Smooth muscle cell (in vitro differentiated cells): Measurements from ENCODE around the gene COMT. TPM values are rescaled to one million over a fixed set of nuclear protein-coding genes. Genes with fewer than 3 reads are reported as not detected.
"Not testable (repeated sequence)": the region's sequence is repeated elsewhere in the genome, so short reads cannot be mapped to it uniquely, and the experiment has no call there.

ENCODE experiments used
- DNase-seq: peaks from one replicate; lab custom pipeline; 2025; ENCODE audit not compliant: unreplicated experiment; lab: John Stamatoyannopoulos, UW
- H2AFZ ChIP-seq: fragments of 200-600 bp; sonication (generic); 2 replicates; pipeline ENCODE4 v1.6.0; 2016; ENCODE audit warnings: antibody characterized with exemption, low read depth, mild to moderate bottlenecking
- H3F3A ChIP-seq: fragments of 200-600 bp; sonication (generic); 2 replicates; pipeline ENCODE4 v1.6.0; 2017; ENCODE audit warnings: antibody characterized with exemption, low read depth
- H3K27ac ChIP-seq: fragments of 200-600 bp; sonication (generic); 2 replicates; pipeline ENCODE4 v1.5.1; 2016; ENCODE audit warnings: low read depth, mild to moderate bottlenecking
- H3K27me3 ChIP-seq: fragments of 200-600 bp; sonication (generic); 2 replicates; pipeline ENCODE4 v1.6.1; 2016; ENCODE audit warnings: low read depth, mild to moderate bottlenecking
- H3K36me3 ChIP-seq: fragments of 200-600 bp; sonication (generic); 2 replicates; pipeline ENCODE4 v1.5.1; 2016; ENCODE audit warnings: low read depth
- H3K4me1 ChIP-seq: fragments of 200-600 bp; sonication (generic); 2 replicates; pipeline ENCODE4 v1.5.1; 2016; ENCODE audit warnings: low read depth
- H3K4me2 ChIP-seq: fragments of 200-600 bp; sonication (generic); 2 replicates; pipeline ENCODE4 v1.6.0; 2016; ENCODE audit warnings: mild to moderate bottlenecking
- H3K4me3 ChIP-seq: fragments of 200-600 bp; sonication (generic); 2 replicates; pipeline ENCODE4 v1.5.1; 2016; ENCODE audit warnings: mild to moderate bottlenecking
- H3K79me2 ChIP-seq: fragments of 200-600 bp; sonication (generic); 2 replicates; pipeline ENCODE4 v1.6.0; 2016; ENCODE audit warnings: low read depth, mild to moderate bottlenecking
- H3K9ac ChIP-seq: fragments of 200-600 bp; sonication (generic); 2 replicates; pipeline ENCODE4 v1.6.0; 2016; ENCODE audit warnings: low read depth
- H3K9me3 ChIP-seq: fragments of 200-600 bp; sonication (generic); replicated peaks from 2 replicates; pipeline ENCODE4 v1.5.1; 2016; ENCODE audit warnings: low read depth
- H4K20me1 ChIP-seq: fragments of 200-600 bp; sonication (generic); 2 replicates; pipeline ENCODE4 v1.6.0; 2016; ENCODE audit warnings: low read depth
- CTCF ChIP-seq: fragments of 200-600 bp; sonication (generic); IDR thresholded peaks from 2 replicates; pipeline ENCODE4 v1.5.1; 2017; ENCODE audit warnings: borderline replicate concordance, mild to moderate bottlenecking, antibody characterized with exemption; ENCODE audit not compliant: insufficient read depth, poor library complexity, severe bottlenecking
- WGBS: methylation state at CpG from one replicate; pipeline ENCODE4 v1.1.7; 2016; ENCODE audit warnings: low lambda C conversion rate; 5-methylcytosine and 5-hydroxymethylcytosine counted together
- polyA plus RNA-seq: library from polyadenylated mRNA; unstranded; fragments of >200 nt; fragmentation: Nextera tagmentation; extraction: Ambion mirVana; gene quantifications from 2 replicates; pipeline ENCODE4 v1.2.1, GENCODE V29; 2016
- total RNA-seq: library from RNA; depleted of rRNA; stranded (reverse); fragments of >200 nt; gene quantifications from 2 replicates; pipeline ENCODE4 v1.2.3, GENCODE V29; 2014

Gene COMT
- total and polyA plus RNA-seq, 2 experiments from 2014 or later, result 4.1 to 6.2 TPM

- H3K79me2 ChIP-seq, result no peaks in the 10 kb centered on the region
- H3K27ac ChIP-seq, result no peak overlapping the region
- H3K4me3 ChIP-seq, result no peak overlapping the region
- H3K27me3 ChIP-seq, result peaks cover 8% of the 10 kb centered on the region
- DNase-seq, result no peak
- no peaks in the 10 kb centered on the region for H3K9me3 ChIP-seq
- no peaks in the 10 kb centered on the region for H4K20me1 ChIP-seq
- H3K4me2 ChIP-seq, result no peak overlapping the region
- H3K36me3 ChIP-seq, result no peaks in the 10 kb centered on the region
- H2AFZ ChIP-seq, result no peak overlapping the region
- no peak overlapping the region for H3K9ac ChIP-seq
- H3K4me1 ChIP-seq, result no peaks in the 10 kb centered on the region
- 79% methylated on average over 12 of the region's 12 CpGs for WGBS
- no peak for TF ChIP-seq CTCF
- no peaks in the 10 kb centered on the region for H3F3A ChIP-seq
Measured at GRCh38 chr22:19923914-19924513, 17.6 kb upstream of the COMT start.

- not testable (repeated sequence) for H2AFZ ChIP-seq, H3K36me3 ChIP-seq, H3K4me2 ChIP-seq, H3K27ac ChIP-seq, H3K27me3 ChIP-seq, H4K20me1 ChIP-seq, H3K4me1 ChIP-seq, H3K4me3 ChIP-seq, H3K9ac ChIP-seq, DNase-seq, H3K79me2 ChIP-seq, H3K9me3 ChIP-seq, H3F3A ChIP-seq
- 81% methylated on average over 11 of the region's 11 CpGs for WGBS
Measured at GRCh38 chr22:19926028-19926427, 15.5 kb upstream of the COMT start.

- Histone ChIP-seq H3K9me3 (no peaks in the 10 kb centered on the region), H4K20me1 (no peaks in the 10 kb centered on the region), H3K27me3 (peaks cover 2% of the 10 kb centered on the region), H3K27ac (no peak overlapping the region), H3F3A (no peaks in the 10 kb centered on the region), H3K36me3 (no peaks in the 10 kb centered on the region), H3K4me3 (no peak overlapping the region), H3K4me1 (no peaks in the 10 kb centered on the region), H3K79me2 (no peaks in the 10 kb centered on the region), H3K9ac (no peak overlapping the region), H2AFZ (no peak overlapping the region), H3K4me2 (no peak overlapping the region)
- WGBS, result 87% methylated on average over 7 of the region's 7 CpGs
- TF ChIP-seq CTCF, result no peak
- DNase-seq, result no peak
Measured at GRCh38 chr22:19927696-19928095, 13.9 kb upstream of the COMT start.

GRCh38 chr22:19928207-19928606, 13.4 kb upstream of the COMT start:
- Histone ChIP-seq H2AFZ (no peak overlapping the region), H3K27ac (no peak overlapping the region), H3K4me2 (no peak overlapping the region), H3K4me1 (no peaks in the 10 kb centered on the region), H3K36me3 (no peaks in the 10 kb centered on the region), H3F3A (no peaks in the 10 kb centered on the region), H3K79me2 (no peaks in the 10 kb centered on the region), H3K9me3 (no peaks in the 10 kb centered on the region), H3K27me3 (no peaks in the 10 kb centered on the region), H4K20me1 (no peaks in the 10 kb centered on the region), H3K4me3 (no peak overlapping the region), H3K9ac (no peak overlapping the region)
- 93% methylated on average over 11 of the region's 11 CpGs for WGBS
- DNase-seq, result no peak
- no peak for TF ChIP-seq CTCF
